NCI-H1092 (cell line): ENCODE results near the gene GPATCH2.
"Not testable (repeated sequence)": the region's sequence is repeated elsewhere in the genome, so short reads cannot be mapped to it uniquely, and the experiment has no call there.

ENCODE experiments used
- DNase-seq: peaks from one replicate; lab custom pipeline; 2025; lab: John Stamatoyannopoulos, UW

GPATCH2 gene

DNA sequence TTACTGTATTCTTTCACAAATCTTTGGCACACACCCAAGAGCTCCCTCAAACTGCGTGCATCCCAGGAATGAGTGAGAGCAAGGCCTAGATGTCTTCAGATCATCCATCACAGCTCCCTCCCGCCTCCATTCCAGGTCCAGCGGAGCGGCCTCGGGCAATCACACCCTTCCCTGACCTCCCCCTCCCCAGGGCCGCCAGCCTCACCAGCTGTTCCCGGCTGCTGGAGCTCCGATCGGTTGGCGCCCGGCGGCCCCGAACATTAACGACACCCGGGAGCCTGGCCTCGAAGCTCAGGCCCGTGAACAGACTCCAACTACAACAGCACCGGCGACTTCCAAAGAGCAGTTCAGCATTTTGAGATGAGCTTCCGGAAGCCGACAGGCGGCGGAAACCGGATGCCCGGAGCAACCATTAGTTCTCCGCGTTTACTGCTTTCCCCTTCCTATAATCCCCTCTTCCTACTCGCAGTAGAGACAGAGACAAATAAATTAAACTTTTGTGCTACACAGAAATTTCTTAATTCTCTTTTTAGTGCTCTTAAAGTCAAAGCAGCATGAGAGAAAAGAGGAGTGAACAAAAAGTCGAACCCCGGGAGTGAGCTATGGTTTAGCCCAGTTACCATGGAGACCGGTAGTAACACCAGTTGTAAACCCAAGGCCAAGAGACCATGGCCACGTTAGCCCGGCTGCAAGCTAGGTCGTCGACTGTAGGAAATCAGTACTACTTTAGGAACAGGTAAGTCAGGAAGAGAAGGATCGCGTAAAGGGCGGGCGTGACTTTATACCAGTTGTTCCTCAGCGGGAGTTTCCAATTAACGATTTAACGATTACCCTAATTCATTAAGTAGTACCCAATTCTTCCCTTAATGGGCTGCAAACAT is at the start of gene GPATCH2, which contains the start of gene SPATA17:
GPATCH2 (minus strand) TSS at position 380 of the 881 bp plus-strand sequence; CDS start at position 261, 119 bp downstream.
SPATA17 (plus strand) TSS at position 634 of the 881 bp plus-strand sequence; CDS start at position 669, 35 bp downstream.
- DNase-seq: peak; percentile 89

DNA sequence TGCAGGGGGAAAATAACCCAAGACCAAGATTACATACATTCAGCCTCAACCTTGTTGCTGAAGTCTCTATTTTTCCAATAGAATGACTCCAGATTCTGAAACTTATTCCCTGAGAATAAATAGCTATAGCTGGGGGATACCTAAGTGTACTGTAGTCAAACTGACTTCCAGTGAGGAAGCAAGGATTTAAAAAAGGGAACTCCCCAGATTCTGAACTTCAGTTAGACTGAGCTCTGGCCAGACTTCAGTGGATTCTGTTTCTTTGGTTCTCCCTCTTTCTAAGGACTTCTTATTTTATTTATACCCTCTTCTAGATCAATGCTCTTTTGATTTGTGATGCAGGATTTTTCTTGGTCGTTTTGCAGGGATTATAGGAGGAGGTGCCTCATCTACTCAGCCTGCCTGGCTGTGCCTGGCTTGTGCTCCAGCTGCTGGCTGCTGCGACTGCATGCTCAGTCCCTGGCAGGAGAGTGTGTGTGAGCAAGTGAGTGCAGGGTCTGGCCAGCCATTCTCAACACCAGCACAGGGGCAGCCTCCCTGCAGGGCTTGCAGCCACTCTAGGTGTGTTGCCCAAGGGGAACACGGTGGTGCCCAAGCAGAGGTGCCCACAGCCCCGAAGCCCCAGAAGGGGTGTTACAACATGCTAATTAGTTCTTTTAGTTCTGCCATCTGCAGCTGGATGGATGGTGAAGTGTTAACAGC is 43.3 kb upstream of the GPATCH2 start:
- no peak for DNase-seq

GRCh38 chr1:217673387-217673786 is 42.5 kb upstream of the GPATCH2 start:
- no peak for DNase-seq

DNA sequence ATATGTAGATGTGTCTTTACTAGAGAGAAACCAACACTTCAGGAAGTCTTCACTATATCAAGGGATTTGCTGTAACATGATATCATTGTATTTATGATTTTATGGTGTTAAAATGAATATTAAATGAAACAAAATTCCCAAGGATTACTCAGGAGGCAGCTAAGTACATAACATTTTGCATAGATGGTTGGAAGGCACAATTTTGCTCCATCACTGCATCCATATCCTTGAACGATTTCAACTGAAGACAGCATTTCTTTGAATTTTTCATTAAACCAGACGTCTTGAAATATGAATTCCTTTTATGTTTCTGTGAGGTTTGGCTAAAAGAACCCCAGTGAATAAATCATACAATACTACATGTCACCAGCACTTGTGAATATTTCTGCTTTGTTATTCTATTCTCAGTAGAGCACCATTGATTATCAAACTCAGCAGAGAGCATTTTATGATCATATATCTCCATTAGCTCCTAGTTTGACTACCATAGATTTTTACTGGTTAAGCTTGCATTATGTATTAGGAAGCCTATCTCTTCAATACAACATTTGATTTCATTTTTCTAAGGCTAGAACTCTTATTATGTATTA is 37.6 kb upstream of the GPATCH2 start:
- no peak for DNase-seq

GRCh38 chr1:217661407-217661806 is 30.5 kb upstream of the GPATCH2 start:
- no peak for DNase-seq

DNA sequence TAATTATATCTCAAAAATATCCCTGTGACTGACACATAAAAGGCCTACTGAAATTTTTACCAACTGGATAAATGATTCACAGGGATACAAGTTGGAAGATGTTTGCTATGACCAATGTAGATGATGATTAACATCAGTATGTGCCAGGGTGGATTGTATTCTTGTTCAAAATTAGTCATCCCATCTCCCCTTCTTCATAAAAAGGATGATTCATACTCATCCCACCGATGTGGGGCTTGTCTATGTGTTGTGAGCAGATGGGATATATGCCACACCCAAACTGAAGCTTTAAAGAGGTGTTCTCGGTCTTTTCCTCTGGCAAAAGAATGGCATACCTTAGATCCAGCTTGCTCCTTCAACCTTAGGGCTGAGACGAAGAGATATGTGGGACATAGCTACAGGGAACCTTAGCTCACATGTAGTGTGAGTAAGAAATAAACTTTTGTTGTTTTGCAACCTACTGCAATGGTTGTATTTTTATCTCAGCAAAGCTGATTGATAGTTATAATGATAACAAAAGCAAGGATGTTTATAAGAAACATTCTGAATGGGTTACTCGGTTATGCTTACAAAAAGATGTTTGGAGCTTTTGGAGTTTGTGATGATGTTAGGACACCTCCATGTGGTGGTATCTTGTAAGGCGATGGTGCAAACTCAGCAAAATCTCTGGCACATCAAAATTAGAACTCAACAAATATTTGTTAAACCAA is 29.6 kb upstream of the GPATCH2 start:
- DNase-seq: no peak

DNA sequence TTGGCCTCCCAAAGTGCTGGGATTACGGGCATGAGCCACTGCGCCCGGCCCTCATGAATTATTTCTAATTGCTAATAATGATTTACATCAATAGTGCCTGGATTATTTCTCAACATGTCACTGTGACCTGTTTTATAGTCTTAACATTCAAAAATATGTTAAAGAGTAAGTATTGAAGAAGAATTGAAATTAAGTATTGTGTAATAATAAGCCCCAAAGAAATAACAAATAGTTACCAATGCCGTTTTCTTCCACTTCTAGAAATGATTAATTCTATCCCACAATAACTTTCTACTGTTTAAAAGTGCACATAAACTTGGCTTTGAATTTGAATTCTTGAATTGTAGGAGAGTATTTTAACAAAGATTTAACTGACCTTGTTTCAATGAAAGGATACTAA is 19.8 kb upstream of the GPATCH2 start:
- no peak for DNase-seq

DNA sequence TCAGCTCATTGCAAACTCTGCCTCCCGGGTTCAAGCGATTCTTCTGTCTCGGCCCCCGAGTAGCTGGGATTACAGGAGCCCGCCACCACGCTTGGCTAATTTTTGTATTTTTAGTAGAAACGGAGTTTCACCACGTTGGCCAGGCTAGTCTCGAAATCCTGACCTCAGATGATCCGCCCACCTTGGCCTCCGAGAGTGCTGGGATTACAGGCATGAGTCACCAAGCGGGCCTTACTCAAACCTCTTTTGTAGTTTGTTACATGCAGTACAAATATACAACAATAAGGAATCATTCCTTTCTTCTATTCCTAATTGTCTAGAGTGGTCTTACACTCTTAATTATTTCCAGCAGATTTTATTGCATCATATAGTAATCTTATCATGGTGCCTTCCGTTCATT is 16.9 kb upstream of the GPATCH2 start:
- no peak for DNase-seq

DNA sequence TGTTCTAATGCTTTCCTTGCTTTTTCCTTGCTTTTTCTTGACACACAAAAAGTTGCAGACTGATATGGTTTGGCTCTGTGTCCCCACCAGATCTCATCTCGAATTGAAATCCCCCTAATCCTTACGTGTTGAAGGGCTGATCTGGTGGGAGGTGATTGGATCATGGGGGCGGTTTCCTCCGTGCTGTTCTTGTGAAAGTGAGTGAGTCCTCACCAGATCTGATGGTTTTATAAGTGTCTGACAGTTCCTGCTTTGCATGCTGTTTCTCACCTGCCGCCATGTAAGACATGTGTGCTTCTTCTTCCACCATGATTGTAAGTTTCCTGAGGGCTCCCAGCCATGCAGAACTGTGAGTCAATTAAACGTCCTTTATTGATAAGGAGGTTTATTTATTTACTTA is 11.6 kb upstream of the GPATCH2 start:
- no peak for DNase-seq

DNA sequence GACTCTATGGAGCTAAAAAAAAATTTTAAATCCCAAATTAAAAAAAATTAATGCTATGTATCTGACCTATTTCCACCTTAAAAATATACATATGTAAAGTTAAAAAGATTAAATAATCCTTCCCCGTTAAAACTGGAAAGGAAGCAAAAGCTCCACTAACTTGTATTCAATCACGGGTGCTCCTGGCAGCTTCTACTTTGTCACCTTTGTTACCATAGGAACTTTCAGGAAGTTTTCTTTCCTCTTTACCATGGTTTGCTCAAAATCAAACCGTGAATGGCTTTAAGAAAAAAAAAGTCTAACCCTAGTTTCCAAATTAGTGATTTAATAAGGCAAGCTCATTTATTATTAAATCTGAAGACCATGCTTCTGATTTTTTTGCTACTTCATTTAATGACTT is 3.5 kb downstream of the GPATCH2 start:
- no peak for DNase-seq

DNA sequence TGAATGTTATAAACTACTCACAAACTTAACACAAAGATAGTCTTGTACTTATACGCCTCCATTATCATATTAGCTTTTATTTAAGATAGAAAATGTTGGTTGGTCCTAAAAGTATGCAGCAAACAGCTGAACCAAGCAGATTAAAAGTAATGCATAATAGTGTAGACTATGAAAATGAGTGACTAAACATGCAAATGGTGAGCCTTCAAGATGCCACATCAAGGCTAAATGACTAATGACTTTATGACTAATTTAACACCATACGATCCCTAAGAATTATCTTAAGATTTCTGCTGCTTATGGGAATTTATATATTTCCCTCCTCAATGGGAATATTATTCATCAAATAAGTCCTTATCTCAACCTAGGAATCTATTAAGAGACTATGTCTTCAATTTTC is 4.6 kb downstream of the GPATCH2 start:
- DNase-seq: no peak

- DNase-seq: no peak
Measured at GRCh38 chr1:217622042-217622441, 8.8 kb downstream of the GPATCH2 start.

DNA sequence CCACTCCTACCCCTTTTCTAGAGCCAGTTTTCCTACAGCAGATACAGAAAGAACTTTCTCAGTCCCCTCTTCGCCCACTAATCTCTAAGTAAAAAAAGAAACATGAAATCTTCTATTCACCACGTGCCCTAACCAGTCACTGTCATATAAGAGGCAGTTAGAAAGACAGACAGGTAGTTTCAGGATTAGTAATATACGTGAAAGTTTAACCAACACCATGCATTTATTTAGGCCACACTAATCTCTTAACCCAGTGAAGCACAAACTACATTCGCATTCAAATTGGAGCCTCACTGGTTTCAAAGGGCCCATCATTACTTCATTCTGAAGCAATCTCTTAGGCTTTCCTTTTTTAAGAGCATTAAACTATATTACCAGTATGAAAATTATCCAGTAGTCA is 10.1 kb downstream of the GPATCH2 start:
- DNase-seq: no peak

- no peak for DNase-seq
Measured at GRCh38 chr1:217617126-217617525, 13.8 kb downstream of the GPATCH2 start.

DNA sequence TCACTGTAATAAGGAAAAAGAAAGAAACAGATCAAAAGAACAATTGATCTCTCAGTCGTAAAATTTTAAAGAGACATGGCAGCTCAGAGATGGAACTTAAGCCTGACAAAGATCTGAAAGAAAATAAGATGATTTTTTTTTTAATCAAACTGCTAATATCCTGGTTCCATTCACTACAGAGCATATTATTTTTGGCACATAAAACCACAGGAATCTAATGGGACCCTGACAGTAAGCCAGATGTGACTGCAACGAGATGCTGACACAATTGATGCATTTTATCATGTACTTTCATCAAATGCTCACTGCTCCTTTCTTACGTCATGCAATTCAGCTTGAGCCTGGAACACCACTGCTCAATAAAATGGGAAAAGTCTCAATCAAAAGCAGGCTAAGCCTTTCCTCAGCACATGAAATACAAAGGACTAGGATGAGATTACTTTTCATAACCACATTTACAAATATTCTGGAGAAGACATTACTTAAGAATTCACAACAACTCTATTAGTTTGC is 16.6 kb downstream of the GPATCH2 start:
- DNase-seq: no peak

DNA sequence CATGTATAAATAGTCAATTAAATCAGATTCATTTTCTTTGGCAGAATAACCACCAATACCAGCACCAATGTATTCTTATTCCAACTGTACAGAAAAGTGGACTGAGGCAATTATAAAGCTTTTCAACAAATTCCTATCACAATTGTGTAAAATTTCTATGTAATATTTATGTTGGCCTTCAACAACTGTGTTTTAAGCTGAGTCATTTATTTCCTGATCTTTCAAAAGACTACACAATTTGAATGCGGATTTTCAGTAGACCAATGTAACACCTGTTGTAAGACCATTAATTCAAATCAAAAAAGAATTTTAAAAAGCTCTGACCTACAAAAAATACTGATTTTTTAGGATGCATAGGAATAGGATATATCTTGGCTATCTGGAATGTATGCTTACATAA is 25.5 kb downstream of the GPATCH2 start:
- DNase-seq: no peak

DNA sequence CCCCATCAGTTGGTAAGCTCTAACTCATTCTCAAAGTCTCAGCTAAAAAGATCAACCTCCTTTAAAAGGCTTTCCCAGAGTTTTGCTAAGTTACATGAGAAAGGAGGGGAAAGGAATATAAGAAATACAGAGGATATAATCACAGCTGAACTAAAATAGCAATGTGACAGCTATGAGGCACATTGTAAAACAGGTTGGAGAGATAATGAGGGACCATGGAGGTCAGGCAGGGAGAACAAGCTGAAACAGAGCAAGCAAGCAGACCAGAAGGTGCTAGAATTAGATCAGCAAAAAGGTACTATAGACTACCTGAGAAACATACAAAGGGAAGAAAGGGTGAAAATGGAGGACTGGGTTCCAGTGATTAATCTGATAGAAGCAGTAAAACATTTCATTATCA is 28.5 kb downstream of the GPATCH2 start:
- DNase-seq: no peak

DNA sequence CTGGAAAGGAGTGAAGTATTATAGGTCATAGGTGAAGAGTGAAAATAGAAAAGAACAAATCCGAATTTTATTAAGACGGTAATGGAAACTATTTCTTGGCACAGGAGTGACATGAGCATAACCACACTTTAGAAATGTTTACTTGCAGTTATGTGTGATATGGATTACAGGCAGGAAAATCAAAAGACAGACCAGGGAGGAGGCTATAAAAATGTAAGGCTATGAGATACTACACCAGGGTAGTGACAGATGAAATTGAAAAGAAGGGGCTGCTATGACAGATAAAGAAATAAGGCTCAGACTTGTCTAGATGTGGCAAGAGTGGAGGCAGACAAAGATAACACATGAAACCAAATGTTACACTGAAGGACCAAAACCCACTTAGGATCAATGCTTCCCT is 31.7 kb downstream of the GPATCH2 start:
- no peak for DNase-seq

DNA sequence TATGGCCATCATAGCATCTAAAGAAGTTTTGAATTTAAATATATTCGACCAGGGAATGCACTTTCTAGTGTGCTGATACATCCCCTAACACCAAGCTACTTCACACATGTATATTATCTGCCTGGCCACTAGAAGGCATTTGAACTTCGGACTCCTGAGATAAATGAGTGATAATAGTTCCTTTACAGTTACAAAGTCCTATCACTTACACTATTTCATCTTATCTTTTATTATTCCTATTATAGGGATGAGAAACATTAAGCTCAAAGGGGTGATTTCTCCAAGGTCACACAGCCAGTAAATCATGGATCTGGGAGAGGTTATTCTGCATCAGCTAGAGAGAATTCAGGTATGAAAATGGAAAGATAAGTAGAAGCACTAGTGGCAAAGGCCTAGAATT is 40.3 kb downstream of the GPATCH2 start:
- no peak for DNase-seq

- no peak for DNase-seq
Measured at GRCh38 chr1:217586586-217586985, 44.3 kb downstream of the GPATCH2 start.

- no peak for DNase-seq
Measured at GRCh38 chr1:217585577-217585976, 45.3 kb downstream of the GPATCH2 start.

DNA sequence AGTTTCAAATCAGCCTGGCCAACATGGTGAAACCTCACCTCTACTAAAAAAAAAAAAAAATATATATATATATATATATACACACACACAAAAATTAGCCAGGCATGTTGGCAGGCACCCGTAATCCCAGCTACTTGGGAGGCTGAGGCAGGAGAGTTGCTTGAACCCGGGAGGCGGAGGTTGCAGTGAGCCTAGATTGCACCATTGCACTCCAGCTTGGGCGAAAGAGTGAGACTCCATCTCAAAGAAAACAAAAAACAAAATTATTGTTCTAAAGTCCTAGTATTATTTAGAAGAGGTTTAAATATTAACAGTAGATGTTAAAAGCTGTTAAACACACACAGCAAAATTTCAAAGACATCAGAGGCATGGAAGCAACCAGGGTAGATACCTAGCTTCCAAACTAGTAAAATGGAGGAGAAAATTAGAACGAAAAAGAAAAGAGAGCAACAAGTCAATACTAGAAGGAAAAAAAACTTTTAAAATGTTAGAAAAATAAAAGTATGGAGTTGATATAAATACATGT is 46.5 kb downstream of the GPATCH2 start:
- not testable (repeated sequence) for DNase-seq
